Stomach (tissue), 9 donors: ENCODE data around the gene SNX32. TPM values are rescaled to one million over a fixed set of nuclear protein-coding genes. Genes with fewer than 3 reads are reported as not detected.

ENCODE experiments used
- DNase-seq, 2 donors: peaks; one replicate each; pipeline versions ENCODE4 v3.0.0 to v3.0.0-alpha.2; 2013 to 2019
- H3K27ac ChIP-seq, 5 donors: fragments of 200-600 bp in 4 of 5; sonication (generic) in 4 of 5; one replicate each; pipeline ENCODE4 v1.5.1; 2013 to 2019; ENCODE audit warnings: mild to moderate bottlenecking in 1 of 5, moderate library complexity in 1 of 5
- H3K27me3 ChIP-seq, 3 donors: fragments of 200-600 bp; sonication (generic); one replicate each; pipeline ENCODE4 v1.5.1; 2017 to 2019; ENCODE audit warnings: mixed run types in 1 of 3
- H3K36me3 ChIP-seq, 4 donors: fragments of 200-600 bp; sonication (generic); 1 replicate in 3 of 4; 2 replicates in 1 of 4; pipeline ENCODE4 v1.5.1; 2016 to 2019
- H3K4me1 ChIP-seq, 4 donors: fragments of 200-600 bp; sonication (generic); one replicate each; pipeline ENCODE4 v1.5.1; 2016 to 2019
- H3K4me3 ChIP-seq, 4 donors: fragments of 200-600 bp; sonication (generic) in 3 of 4; one replicate each; pipeline ENCODE4 v1.5.1; 2016 to 2019; ENCODE audit warnings: mild to moderate bottlenecking in 1 of 4
- H3K9me3 ChIP-seq, 4 donors: fragments of 200-600 bp; sonication (generic); one replicate each; pipeline ENCODE4 v1.5.1; 2016 to 2019
- EP300 ChIP-seq: sonication (generic); formaldehyde crosslinking; IDR thresholded peaks from one replicate; pipeline ENCODE4 v1.6.1; 2017; ENCODE audit warnings: antibody characterized with exemption
- POLR2A ChIP-seq, 4 donors: fragments of 450-650 bp; IDR thresholded peaks; one replicate each; pipeline ENCODE4 v1.6.1; 2016; ENCODE audit warnings: antibody characterized with exemption in 4 of 4, control low read depth in 2 of 4, mild to moderate bottlenecking in 1 of 4, moderate library complexity in 1 of 4
- POLR2AphosphoS5 ChIP-seq, 3 donors: sonication (generic); formaldehyde crosslinking; IDR thresholded peaks; one replicate each; pipeline ENCODE4 v1.6.1; 2016; ENCODE audit warnings: antibody characterized with exemption in 3 of 3
- WGBS, 5 donors: extraction: QIAGEN DNeasy Blood & Tissue Kit in 3 of 5; methylation state at CpG; one replicate each; pipeline versions ENCODE4 v1.1.5 to v1.1.7; 2013 to 2018; 5-methylcytosine and 5-hydroxymethylcytosine counted together
- intact Hi-C: fragments of 100-400 bp; cut with DNase I; formaldehyde crosslinking; loops from one replicate; pipeline ENCODE4 v1.15.1; 2023; ENCODE audit warnings: low total_unique reads
- polyA plus RNA-seq, 3 donors: library from polyadenylated mRNA; stranded (reverse); fragments of 200-250 nt; gene quantifications; one replicate each; pipeline ENCODE4 v1.2.3, GENCODE V29; 2013
- total RNA-seq, 5 donors: library from RNA; depleted of rRNA; stranded (reverse); fragments of >200 nt; gene quantifications; one replicate each; pipeline versions ENCODE4 v1.1.0 to v1.2.3, GENCODE V29; 2014 to 2016
- TF ChIP-seq, protein P1 (sequence below), 7 experiments: fragments of 450-650 bp in 4 of 7; fragments of 200-600 bp in 3 of 7; sonication (generic) in 3 of 7; IDR thresholded peaks; one replicate each; pipeline ENCODE4 v1.5.1; 2016 to 2019; ENCODE audit warnings: antibody characterized with exemption in 7 of 7, control low read depth in 2 of 7, mild to moderate bottlenecking in 1 of 7
- donor health status: healthy with polysubstance abuse.
- donor health status: Bipolar disorder and iron deficiency.
- donor health status: healthy.

Gene SNX32
- total and polyA plus RNA-seq, 8 donors: 0.25 to 1.4 (median 0.76) TPM; not detected in 2

DNA sequence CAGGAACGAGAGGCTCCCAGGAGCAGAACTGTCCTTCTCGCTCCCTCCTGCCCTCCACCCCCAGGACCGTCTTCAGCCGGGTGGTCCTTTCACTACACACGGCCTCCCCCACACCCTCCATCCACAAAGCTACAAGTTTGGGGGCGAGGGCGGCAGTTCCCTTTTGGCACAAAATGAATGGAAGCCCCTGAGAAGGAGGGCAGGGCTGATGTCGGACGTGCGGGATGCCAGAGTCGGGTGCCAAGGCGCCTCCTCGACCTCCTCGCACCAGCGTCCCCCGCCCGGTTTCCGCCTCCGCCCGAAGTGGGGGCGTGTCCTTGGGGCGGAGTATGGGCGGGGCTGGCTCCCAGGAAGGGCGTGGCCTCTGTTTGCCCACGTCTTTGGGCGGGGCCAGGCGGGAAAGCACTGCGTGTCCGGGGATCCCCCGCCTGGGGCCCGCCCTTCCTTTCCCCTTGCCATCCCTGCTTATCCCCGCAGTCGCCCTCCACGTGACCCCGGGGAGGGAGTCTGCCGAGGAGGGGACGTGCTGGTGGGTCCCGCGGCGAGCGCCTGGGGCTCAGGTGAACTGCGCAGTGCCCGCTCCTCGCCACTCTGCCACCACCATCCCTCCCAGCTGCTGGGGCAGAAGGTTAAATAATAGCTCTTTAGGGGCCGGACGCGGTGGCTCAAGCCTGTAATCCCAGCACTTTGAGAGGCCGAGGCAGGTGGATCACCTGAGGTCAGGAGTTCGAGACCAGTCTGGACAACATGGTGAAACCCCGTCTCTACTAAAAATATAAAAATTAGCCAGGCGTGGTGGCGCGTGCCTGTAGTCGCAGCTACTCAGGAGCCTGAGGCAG lies 39.8 kb downstream of the SNX32 start:
- Histone ChIP-seq H3K27ac (peak overlapping the region; percentile 77 to 91 (median 87)), H3K4me3 (peak overlapping the region; percentile 60 to 63 (median 62)), H3K27me3 (no peaks in the 10 kb centered on the region), H3K9me3 (no peaks in the 10 kb centered on the region), H3K4me1 (peaks cover 34 to 42% (median 39%) of the 10 kb centered on the region in 4 donors), H3K36me3 (peaks cover 0 to 22% (median 12%) of the 10 kb centered on the region in 4 donors)
- intact Hi-C loops: no loop called here
- WGBS, 5 donors: 7 to 13% (median 7%) methylated on average over 29 to 54 of the region's 54 CpGs
- peak; percentile 97 to 98 for DNase-seq
- peak; percentile 7 for TF ChIP-seq EP300
- no peak for TF ChIP-seq POLR2A (IDR thresholded peaks at IDR 0.05)
- TF ChIP-seq POLR2AphosphoS5 (IDR thresholded peaks at IDR 0.05): peak; percentile 79 to 96 (median 93)
- TF ChIP-seq, protein P1, sequence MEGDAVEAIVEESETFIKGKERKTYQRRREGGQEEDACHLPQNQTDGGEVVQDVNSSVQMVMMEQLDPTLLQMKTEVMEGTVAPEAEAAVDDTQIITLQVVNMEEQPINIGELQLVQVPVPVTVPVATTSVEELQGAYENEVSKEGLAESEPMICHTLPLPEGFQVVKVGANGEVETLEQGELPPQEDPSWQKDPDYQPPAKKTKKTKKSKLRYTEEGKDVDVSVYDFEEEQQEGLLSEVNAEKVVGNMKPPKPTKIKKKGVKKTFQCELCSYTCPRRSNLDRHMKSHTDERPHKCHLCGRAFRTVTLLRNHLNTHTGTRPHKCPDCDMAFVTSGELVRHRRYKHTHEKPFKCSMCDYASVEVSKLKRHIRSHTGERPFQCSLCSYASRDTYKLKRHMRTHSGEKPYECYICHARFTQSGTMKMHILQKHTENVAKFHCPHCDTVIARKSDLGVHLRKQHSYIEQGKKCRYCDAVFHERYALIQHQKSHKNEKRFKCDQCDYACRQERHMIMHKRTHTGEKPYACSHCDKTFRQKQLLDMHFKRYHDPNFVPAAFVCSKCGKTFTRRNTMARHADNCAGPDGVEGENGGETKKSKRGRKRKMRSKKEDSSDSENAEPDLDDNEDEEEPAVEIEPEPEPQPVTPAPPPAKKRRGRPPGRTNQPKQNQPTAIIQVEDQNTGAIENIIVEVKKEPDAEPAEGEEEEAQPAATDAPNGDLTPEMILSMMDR (IDR thresholded peaks at IDR 0.05): no peak

DNA sequence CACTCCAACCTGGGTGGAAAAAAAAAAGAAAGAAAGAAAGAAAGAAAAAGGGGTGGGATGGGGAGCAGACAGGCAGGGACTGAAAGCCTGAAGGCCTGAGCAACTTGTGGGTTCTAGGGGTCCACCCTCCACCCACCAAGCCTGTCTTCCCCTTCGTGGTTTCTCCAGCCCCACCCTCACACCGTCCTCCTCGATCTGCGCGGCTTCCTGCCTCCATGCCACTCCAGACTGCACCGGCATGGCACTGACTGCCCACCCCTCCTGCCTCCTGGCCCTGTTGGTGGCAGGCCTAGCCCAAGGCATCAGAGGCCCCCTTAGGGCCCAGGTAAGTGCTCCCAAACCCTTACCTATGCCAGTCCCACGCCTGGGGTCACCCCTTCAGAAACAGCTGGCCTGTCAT lies 45.9 kb downstream of the SNX32 start, which contains the start of gene CTSW:
TSS of gene CTSW (plus strand) at position 221 of the 400 bp plus-strand sequence. CDS start at position 239, 18 bp downstream.
- intact Hi-C loops: loop anchor here (5.0 kb wide), 1 partner anchor 83 kb away; the partner anchor contains the start of gene SART1
- peaks cover 12 to 33% (median 26%) of the 10 kb centered on the region in 4 donors for H3K36me3 ChIP-seq
- no peaks in the 10 kb centered on the region for H3K27me3 ChIP-seq
- H3K9me3 ChIP-seq: no peaks in the 10 kb centered on the region
- peaks cover 3 to 7% (median 4%) of the 10 kb centered on the region in 4 donors for H3K4me1 ChIP-seq
- WGBS, 5 donors: 29 to 43% (median 38%) methylated on average over 6 to 7 of the region's 7 CpGs
- peak within 1 kb of the TSS in 1 of 5 donors; percentile 53 for H3K27ac ChIP-seq
- TF ChIP-seq POLR2A (IDR thresholded peaks at IDR 0.05) (no peak), POLR2AphosphoS5 (IDR thresholded peaks at IDR 0.05) (no peak), EP300 (no peak)
- TF ChIP-seq, protein P1 (IDR thresholded peaks at IDR 0.05): no peak
- DNase-seq: no peak
- H3K4me3 ChIP-seq: peak within 1 kb of the TSS in 2 of 4 donors; percentile 15 to 16

DNA sequence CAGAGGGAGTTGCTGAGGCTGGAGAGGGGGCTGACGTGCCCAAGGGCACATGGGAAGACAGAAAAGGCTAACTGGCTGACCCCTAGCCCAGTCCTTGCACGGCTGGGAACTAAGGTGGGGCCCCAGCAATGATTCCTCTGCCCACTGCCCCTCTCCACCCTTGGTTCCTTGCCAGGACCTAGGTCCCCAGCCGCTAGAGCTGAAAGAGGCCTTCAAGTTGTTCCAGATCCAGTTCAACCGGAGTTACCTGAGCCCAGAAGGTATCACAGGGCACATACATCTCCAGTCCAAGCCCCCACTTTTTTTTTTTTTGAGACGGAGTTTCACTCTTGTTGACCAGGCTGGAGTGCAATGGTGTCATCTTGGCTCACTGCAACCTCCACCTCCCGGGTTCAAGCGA lies 46.3 kb downstream of the SNX32 start:
- Histone ChIP-seq H3K4me3 (peak overlapping the region in 2 of 4 donors; percentile 15 to 16), H3K9me3 (no peaks in the 10 kb centered on the region), H3K36me3 (peaks cover 15 to 37% (median 27%) of the 10 kb centered on the region in 4 donors), H3K4me1 (peaks cover 7 to 11% (median 9%) of the 10 kb centered on the region in 4 donors), H3K27ac (peak overlapping the region in 1 of 5 donors; percentile 53), H3K27me3 (no peaks in the 10 kb centered on the region)
- TF ChIP-seq, protein P1 (IDR thresholded peaks at IDR 0.05): no peak
- TF ChIP-seq POLR2AphosphoS5 (IDR thresholded peaks at IDR 0.05) (no peak), POLR2A (IDR thresholded peaks at IDR 0.05) (no peak), EP300 (no peak)
- peak in 1 of 2 donors; percentile 55 for DNase-seq
- intact Hi-C loops: loop anchor here (5.0 kb wide), 1 partner anchor 82 kb away; the partner anchor contains the start of gene SART1
- 42 to 71% (median 57%) methylated on average over 6 to 7 of the region's 7 CpGs for WGBS, 5 donors

DNA sequence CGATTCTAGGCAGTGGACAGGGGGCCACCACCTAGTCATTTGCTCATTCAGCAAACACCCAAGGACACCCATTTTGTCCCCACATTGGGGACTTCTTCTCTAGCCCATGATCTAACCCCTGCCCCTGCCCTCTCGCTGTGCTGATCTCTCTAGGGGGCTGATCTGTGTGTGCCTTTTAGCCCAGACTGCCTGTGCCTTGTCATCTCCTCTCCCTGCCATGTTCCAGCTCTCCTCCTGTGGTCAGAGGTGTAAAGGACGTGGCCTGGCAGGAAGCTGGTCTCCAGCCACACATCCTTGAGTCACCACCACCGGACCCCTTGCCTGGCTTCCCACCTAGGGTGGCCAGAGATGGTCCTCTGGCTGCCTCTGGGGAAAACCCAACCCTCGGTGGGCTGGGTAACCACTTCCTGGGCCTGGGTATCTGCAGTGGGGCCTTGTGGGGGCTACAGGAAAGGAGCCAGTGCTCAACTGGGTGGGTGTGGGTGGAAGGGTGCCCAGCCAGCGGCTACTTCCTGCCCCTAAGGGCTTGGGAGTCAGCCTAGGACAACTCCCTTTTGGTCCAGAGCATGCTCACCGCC lies 47.2 kb downstream of the SNX32 start:
- no peak overlapping the region for H3K4me3 ChIP-seq
- no peaks in the 10 kb centered on the region for H3K27me3 ChIP-seq
- peaks cover 20 to 46% (median 35%) of the 10 kb centered on the region in 4 donors for H3K36me3 ChIP-seq
- TF ChIP-seq POLR2A (IDR thresholded peaks at IDR 0.05) (no peak), POLR2AphosphoS5 (IDR thresholded peaks at IDR 0.05) (no peak), EP300 (no peak)
- TF ChIP-seq, protein P1 (IDR thresholded peaks at IDR 0.05): no peak
- DNase-seq: no peak
- intact Hi-C loops: loop anchor here (5.0 kb wide), 1 partner anchor 81 kb away; the partner anchor contains the start of gene SART1
- peaks cover 7 to 20% (median 15%) of the 10 kb centered on the region in 4 donors for H3K4me1 ChIP-seq
- H3K9me3 ChIP-seq: no peaks in the 10 kb centered on the region
- 59 to 90% (median 65%) methylated on average over 5 to 7 of the region's 7 CpGs for WGBS, 5 donors
- H3K27ac ChIP-seq: no peak overlapping the region
